Activated B cell treated with CpG ODN at 0.5 μM for 24 hours (primary cell): ENCODE data around the gene XIRP2. TPM values are rescaled to one million over a fixed set of nuclear protein-coding genes. Genes with fewer than 3 reads are reported as not detected.
"Not testable (repeated sequence)": the region's sequence is repeated elsewhere in the genome, so short reads cannot be mapped to it uniquely, and the experiment has no call there.

Experiments used
- ATAC-seq: fragments of 200-7000 bp; cut with Tn5 transposase; one replicate; pipeline ENCODE4 v1.10.0; 2021; ENCODE audit warnings: low read depth, mild to moderate bottlenecking, moderate library complexity
- CTCF ChIA-PET: fragments of 350-600 bp; sonication (Branson Sonifier 250); formaldehyde crosslinking; loops from one replicate; lab custom pipeline; 2021; ENCODE audit warnings: antibody characterized with exemption; lab: Charles Lee
- POLR2A ChIA-PET: fragments of 350-600 bp; sonication (Branson Sonifier 250); formaldehyde crosslinking; loops from one replicate; lab custom pipeline; 2021; ENCODE audit warnings: antibody characterized with exemption; lab: Charles Lee
- DNase-seq: peaks from one replicate; pipeline ENCODE4 v3.0.0; 2022
- H3K27ac Mint-ChIP-seq: one replicate; pipeline ENCODE4 v1.8.0; 2020; ENCODE audit warnings: mixed read lengths
- H3K27me3 Mint-ChIP-seq: one replicate; pipeline ENCODE4 v1.8.0; 2021; ENCODE audit warnings: mixed read lengths
- H3K36me3 Mint-ChIP-seq: one replicate; pipeline ENCODE4 v1.8.0; 2021; ENCODE audit warnings: low read depth, mixed read lengths
- H3K4me1 Mint-ChIP-seq: one replicate; pipeline ENCODE4 v1.8.0; 2021; ENCODE audit warnings: mixed read lengths
- H3K4me3 Mint-ChIP-seq: one replicate; pipeline ENCODE4 v1.8.0; 2020; ENCODE audit warnings: mild to moderate bottlenecking, mixed read lengths
- H3K9me3 Mint-ChIP-seq: one replicate; pipeline ENCODE4 v1.8.0; 2020; ENCODE audit warnings: mixed read lengths
- CTCF ChIP-seq: fragments of 200-600 bp; IDR thresholded peaks from one replicate; pipeline ENCODE4 v1.8.0; 2022; ENCODE audit warnings: antibody characterized with exemption, mild to moderate bottlenecking
- intact Hi-C: fragments of 100-400 bp; cut with micrococcal nuclease; formaldehyde crosslinking; loops from one replicate; pipeline ENCODE4 v1.15.1; 2024
- total RNA-seq: library from RNA; stranded (reverse); gene quantifications from 2 replicates; pipeline ENCODE4 v1.2.3, GENCODE V29; 2022

The XIRP2 gene
- total RNA-seq, 1 donor from 2014 or later: not detected

GRCh38 chr2:167258712-167259111 lies 370.4 kb downstream of the XIRP2 start:
- TF ChIP-seq CTCF: no peak
- intact Hi-C loops: no loop called here
- no peak overlapping the region for H3K4me3 Mint-ChIP-seq
- no peaks in the 10 kb centered on the region for H3K9me3 Mint-ChIP-seq
- ChIA-PET CTCF (no interaction called here), POLR2A (no interaction called here)
- no peak overlapping the region for H3K27ac Mint-ChIP-seq
- DNase-seq: no peak
- no peak for ATAC-seq
- H3K4me1 Mint-ChIP-seq: no peaks in the 10 kb centered on the region
- no peaks in the 10 kb centered on the region for H3K27me3 Mint-ChIP-seq
- no peaks in the 10 kb centered on the region for H3K36me3 Mint-ChIP-seq

- POLR2A ChIA-PET: no interaction called here
- no peak for ATAC-seq
Observed at GRCh38 chr2:167264380-167264779, 376.1 kb downstream of the XIRP2 start.

GRCh38 chr2:167265004-167265403 lies 376.7 kb downstream of the XIRP2 start:
- Mint-ChIP-seq H3K36me3 (no peaks in the 10 kb centered on the region), H3K4me3 (no peak overlapping the region), H3K27ac (no peak overlapping the region), H3K27me3 (no peaks in the 10 kb centered on the region), H3K4me1 (no peaks in the 10 kb centered on the region), H3K9me3 (peaks cover 7% of the 10 kb centered on the region)
- POLR2A ChIA-PET: no interaction called here
- ATAC-seq (no peak), DNase-seq (no peak)
- intact Hi-C loops: no loop called here
- TF ChIP-seq CTCF: no peak
- CTCF ChIA-PET: interaction anchor here (1.3 kb wide), 1 partner anchor 854 kb away, joined by 11 read pairs; no protein-coding TSS in a partner anchor

More at GRCh38 chr2:167264380-167264779, 376.1 kb downstream of the XIRP2 start:
- no peaks in the 10 kb centered on the region for H3K27me3 Mint-ChIP-seq
- no peak for TF ChIP-seq CTCF
- no peaks in the 10 kb centered on the region for H3K36me3 Mint-ChIP-seq
- no peaks in the 10 kb centered on the region for H3K4me1 Mint-ChIP-seq
- CTCF ChIA-PET: interaction anchor here (1.3 kb wide), 1 partner anchor 855 kb away, joined by 11 read pairs; no protein-coding TSS in a partner anchor
- no peak for DNase-seq
- no peak overlapping the region for H3K27ac Mint-ChIP-seq
- intact Hi-C loops: no loop called here
- H3K9me3 Mint-ChIP-seq: peaks cover 6% of the 10 kb centered on the region
- H3K4me3 Mint-ChIP-seq: no peak overlapping the region

DNA sequence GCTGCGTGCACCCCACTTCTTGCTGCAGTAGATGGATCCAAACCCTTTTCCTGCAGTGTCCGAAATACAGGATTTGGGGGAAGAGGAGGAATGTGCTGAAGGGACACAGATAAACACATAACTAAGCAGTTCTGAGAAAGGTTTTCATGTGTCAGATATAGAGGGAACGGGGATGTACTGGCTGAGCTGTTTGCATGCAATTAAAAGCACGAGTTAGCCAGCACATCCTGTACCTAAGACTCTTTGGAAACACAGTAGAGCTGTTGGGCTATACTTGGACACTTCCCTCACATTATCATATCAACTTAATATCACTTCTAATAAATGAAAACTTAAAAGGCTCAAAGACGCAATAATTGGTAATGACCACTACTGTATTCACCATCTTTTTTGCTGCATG lies 377.4 kb downstream of the XIRP2 start:
- no peaks in the 10 kb centered on the region for H3K4me1 Mint-ChIP-seq
- intact Hi-C loops: no loop called here
- ATAC-seq (no peak), DNase-seq (no peak)
- H3K27ac Mint-ChIP-seq: no peak overlapping the region
- CTCF ChIA-PET: no interaction called here
- no peaks in the 10 kb centered on the region for H3K27me3 Mint-ChIP-seq
- POLR2A ChIA-PET: no interaction called here
- peaks cover 7% of the 10 kb centered on the region for H3K9me3 Mint-ChIP-seq
- H3K4me3 Mint-ChIP-seq: no peak overlapping the region
- no peaks in the 10 kb centered on the region for H3K36me3 Mint-ChIP-seq
- TF ChIP-seq CTCF: no peak

DNA sequence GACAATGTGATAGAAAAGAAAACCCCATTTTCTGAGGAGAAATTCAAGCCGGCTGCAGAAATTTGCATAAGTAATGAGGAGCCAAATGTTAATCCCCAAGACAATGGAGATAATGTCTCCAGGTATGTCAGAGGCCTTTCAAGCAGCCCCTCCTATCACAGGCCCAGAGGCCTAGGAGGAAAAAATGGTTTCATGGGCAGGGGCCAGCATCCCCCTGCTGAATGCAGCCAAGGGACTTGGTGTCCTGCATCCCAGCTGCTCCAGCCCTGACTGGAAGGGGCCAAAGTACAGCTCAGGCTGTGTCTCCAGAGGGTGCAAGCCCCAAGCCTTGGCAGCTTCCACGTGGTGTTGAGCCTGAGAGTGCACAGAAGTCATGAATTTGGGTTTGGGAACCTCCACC lies 380.0 kb downstream of the XIRP2 start:
- H3K27me3 Mint-ChIP-seq, H3K4me3 Mint-ChIP-seq, H3K36me3 Mint-ChIP-seq, intact Hi-C loops, ATAC-seq, H3K27ac Mint-ChIP-seq, H3K4me1 Mint-ChIP-seq, CTCF ChIA-PET, DNase-seq, POLR2A ChIA-PET, H3K9me3 Mint-ChIP-seq: not testable (repeated sequence)

- ChIA-PET CTCF (no interaction called here), POLR2A (no interaction called here)
- TF ChIP-seq CTCF: no peak
- no peaks in the 10 kb centered on the region for H3K27me3 Mint-ChIP-seq
- no peaks in the 10 kb centered on the region for H3K36me3 Mint-ChIP-seq
- no peak overlapping the region for H3K4me3 Mint-ChIP-seq
- peaks cover 7% of the 10 kb centered on the region for H3K9me3 Mint-ChIP-seq
- no peaks in the 10 kb centered on the region for H3K4me1 Mint-ChIP-seq
- no peak overlapping the region for H3K27ac Mint-ChIP-seq
- DNase-seq (no peak), ATAC-seq (no peak)
- intact Hi-C loops: no loop called here
Observed at GRCh38 chr2:167271932-167272331, 383.7 kb downstream of the XIRP2 start.
